ENCODE data around the gene ELP2. TPM values are rescaled to one million over a fixed set of nuclear protein-coding genes. Genes with fewer than 3 reads are reported as not detected.

Gene ELP2
- total RNA-seq, 1 donor from 2014 or later = 109 TPM

GRCh38 chr18:36185157-36185556 lies 55.5 kb downstream of the ELP2 start:
- ATAC-seq (no peak), DNase-seq (ENCODE audit: low spot score) (no peak)
- intact Hi-C loops (cut with DNase I) = no loop called here

GRCh38 chr18:36185901-36186460 lies 56.3 kb downstream of the ELP2 start:
- no peak for ATAC-seq
- DNase-seq (ENCODE audit: low spot score) = no peak
- intact Hi-C loops (cut with DNase I) = no loop called here

- ATAC-seq (peak; percentile 57), DNase-seq (ENCODE audit: low spot score) (peak; percentile 70)
- intact Hi-C loops (cut with DNase I) = no loop called here
Observed at GRCh38 chr18:36186461-36187192, 56.9 kb downstream of the ELP2 start.

DNA sequence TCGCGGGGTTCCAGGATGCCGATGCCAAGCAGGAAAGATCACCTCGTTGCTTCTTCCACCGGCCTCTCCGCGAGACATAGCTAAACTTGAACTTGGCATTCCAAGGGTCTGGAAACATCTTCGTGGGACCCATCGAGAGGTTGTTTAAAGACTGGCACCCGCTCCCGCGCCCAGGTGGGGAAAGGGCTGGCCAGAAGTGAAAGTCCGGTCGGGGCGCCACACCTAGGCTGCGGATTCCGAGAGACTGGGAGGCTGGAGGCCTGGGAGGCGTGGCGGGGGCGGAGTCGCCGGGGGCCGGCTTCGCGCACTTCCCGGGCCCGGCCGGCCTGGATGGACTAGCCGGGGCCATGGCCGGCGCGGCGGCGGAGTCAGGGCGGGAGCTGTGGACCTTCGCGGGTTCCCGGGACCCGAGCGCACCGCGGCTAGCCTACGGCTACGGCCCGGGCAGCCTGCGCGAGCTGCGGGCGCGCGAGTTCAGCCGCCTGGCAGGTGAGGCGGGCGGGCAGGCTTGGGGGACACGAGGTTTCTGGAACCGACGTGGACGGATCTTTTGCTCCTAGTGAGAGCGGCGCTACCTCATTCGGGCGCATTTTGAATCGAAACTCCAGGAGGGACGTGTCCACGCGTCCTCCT lies 57.6 kb downstream of the ELP2 start, which contains the start of gene MOCOS:
TSS of gene MOCOS (plus strand) at position 305 of the 633 bp plus-strand sequence. CDS start at position 348, 43 bp downstream.
- ATAC-seq (peak; percentile 95), DNase-seq (ENCODE audit: low spot score) (peak; percentile 89)
- intact Hi-C loops (cut with DNase I) = no loop called here

GRCh38 chr18:36187826-36188721 lies 58.4 kb downstream of the ELP2 start:
- DNase-seq (ENCODE audit: low spot score) (no peak), ATAC-seq (peak; percentile 44)
- intact Hi-C loops (cut with DNase I) = no loop called here

- ATAC-seq (no peak), DNase-seq (ENCODE audit: low spot score) (no peak)
- intact Hi-C loops (cut with DNase I) = no loop called here
Observed at GRCh38 chr18:36188916-36189315, 59.2 kb downstream of the ELP2 start.

GRCh38 chr18:36189486-36189885 lies 59.8 kb downstream of the ELP2 start:
- DNase-seq (ENCODE audit: low spot score) (no peak), ATAC-seq (no peak)
- intact Hi-C loops (cut with DNase I) = no loop called here

- ATAC-seq (no peak), DNase-seq (ENCODE audit: low spot score) (no peak)
- intact Hi-C loops (cut with DNase I) = loop anchor here (10.0 kb wide), 1 partner anchor 644 kb away; no protein-coding TSS in a partner anchor
Observed at GRCh38 chr18:36191286-36191685, 61.6 kb downstream of the ELP2 start.

GRCh38 chr18:36191711-36192110 lies 62.0 kb downstream of the ELP2 start:
- no peak for DNase-seq (ENCODE audit: low spot score)
- ATAC-seq = no peak
- intact Hi-C loops (cut with DNase I) = loop anchor here (10.0 kb wide), 1 partner anchor 643 kb away; no protein-coding TSS in a partner anchor

DNA sequence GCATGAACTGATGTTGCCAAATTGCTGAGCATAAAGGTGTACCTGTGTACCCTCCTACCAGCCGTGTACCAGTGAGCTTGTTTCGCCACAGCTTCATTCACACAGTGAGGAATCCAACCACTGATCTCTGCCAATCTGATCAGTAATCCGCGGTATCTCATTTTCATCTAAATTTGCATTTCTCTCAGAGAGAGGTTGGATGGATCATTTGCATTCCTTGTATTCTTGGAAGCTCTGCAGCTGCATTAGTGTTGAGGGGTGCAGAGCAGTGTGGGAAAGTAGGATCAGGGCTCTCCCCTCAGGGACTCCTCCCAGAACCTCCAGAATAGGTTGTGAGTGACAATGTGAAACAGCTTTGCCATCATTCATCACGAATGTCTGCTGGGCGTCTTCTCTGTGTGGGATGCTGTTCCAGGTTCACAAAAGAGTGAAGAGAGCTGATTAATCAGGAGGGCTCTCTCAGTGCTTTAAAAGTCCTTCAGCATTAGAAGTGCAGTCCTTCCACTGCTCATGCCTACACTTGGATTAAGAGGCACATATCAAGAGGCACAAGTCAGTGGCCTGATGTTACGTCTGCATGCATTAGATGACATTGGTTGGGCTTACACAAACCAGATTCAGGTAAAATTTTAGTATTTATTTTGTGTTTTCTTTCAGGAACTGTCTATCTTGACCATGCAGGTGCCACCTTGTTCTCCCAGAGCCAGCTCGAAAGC lies 65.1 kb downstream of the ELP2 start:
- no peak for DNase-seq (ENCODE audit: low spot score)
- no peak for ATAC-seq
- intact Hi-C loops (cut with DNase I) = loop anchor here (10.0 kb wide), 1 partner anchor 640 kb away; no protein-coding TSS in a partner anchor

- intact Hi-C loops (cut with DNase I) = loop anchor here (10.0 kb wide), 1 partner anchor 639 kb away; no protein-coding TSS in a partner anchor
- DNase-seq (ENCODE audit: low spot score) (no peak), ATAC-seq (no peak)
Observed at GRCh38 chr18:36195427-36196122, 65.9 kb downstream of the ELP2 start.

GRCh38 chr18:36196238-36196995 lies 66.7 kb downstream of the ELP2 start:
- ATAC-seq (no peak), DNase-seq (ENCODE audit: low spot score) (no peak)
- intact Hi-C loops (cut with DNase I) = loop anchor here (10.0 kb wide), 1 partner anchor 638 kb away; no protein-coding TSS in a partner anchor

DNA sequence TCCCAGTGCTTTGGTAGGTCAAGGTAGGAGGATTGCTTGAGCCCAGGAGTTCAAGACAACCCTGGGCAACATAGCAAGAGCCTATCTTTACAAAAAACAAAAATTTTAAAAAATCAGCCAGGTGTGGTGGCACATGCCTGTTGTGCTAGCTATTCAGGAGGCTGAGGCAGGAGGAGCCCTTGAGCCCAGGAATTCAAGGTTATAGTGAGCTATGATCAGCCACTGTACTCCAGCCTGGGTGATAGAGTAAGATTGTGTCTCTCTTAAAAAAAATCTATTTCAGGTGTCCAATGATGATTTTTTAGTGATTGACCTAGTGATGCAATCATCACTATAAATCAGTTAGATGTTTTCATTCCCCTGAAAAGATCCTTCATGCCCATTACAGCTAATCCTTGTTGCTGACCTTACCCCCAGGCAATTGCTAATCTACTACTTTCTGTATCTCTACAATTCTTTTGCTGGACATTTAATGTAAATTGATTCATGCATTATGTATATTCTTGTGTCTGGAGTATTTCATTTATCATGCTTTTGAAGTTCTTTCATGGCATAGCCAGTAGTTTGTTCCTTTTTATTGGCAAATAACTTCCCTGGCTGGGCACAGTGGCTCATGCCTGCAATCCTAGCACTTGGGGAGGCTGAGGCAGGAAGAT lies 67.9 kb downstream of the ELP2 start:
- ATAC-seq (no peak), DNase-seq (ENCODE audit: low spot score) (no peak)
- intact Hi-C loops (cut with DNase I) = loop anchor here (10.0 kb wide), 1 partner anchor 637 kb away; no protein-coding TSS in a partner anchor

DNA sequence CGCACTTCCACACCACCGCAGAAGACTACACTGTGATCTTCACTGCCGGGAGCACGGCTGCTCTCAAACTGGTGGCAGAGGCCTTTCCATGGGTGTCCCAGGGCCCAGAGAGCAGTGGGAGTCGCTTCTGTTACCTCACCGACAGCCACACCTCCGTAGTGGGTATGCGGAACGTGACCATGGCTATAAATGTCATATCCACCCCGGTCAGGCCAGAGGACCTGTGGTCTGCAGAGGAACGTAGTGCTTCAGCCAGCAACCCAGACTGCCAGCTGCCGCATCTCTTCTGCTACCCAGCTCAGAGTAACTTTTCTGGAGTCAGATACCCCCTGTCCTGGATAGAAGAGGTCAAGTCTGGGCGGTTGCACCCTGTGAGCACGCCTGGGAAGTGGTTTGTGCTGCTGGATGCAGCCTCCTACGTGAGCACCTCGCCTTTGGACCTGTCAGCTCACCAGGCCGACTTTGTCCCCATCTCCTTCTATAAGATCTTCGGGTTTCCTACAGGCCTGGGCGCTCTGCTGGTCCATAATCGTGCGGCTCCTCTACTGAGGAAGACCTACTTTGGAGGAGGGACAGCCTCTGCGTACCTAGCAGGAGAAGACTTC lies 70.1 kb downstream of the ELP2 start:
- intact Hi-C loops (cut with DNase I) = loop anchor here (10.0 kb wide), 1 partner anchor 635 kb away; no protein-coding TSS in a partner anchor
- no peak for DNase-seq (ENCODE audit: low spot score)
- ATAC-seq = no peak

GRCh38 chr18:36200354-36200771 lies 70.7 kb downstream of the ELP2 start:
- ATAC-seq (no peak), DNase-seq (ENCODE audit: low spot score) (no peak)
- intact Hi-C loops (cut with DNase I) = no loop called here

DNA sequence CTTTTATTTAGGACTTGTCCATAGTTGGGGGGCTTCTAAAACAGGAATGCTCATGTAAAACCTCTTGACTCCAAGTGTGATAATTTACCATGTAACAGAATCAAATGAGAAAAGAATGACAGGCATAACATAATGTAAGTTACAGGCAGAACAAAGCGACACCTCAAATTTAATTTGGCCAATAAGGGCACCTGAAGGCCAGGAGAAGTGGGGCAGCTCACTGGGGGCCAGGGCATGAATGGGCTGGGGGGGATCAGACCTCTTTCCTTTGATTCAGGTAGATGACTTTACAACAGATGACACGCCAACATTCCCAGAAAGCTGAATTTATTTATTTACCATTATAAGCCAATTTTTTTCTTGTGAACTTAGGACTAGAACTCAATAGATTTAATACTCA lies 72.1 kb downstream of the ELP2 start:
- intact Hi-C loops (cut with DNase I) = no loop called here
- no peak for ATAC-seq
- DNase-seq (ENCODE audit: low spot score) = no peak
